ENCODE data around the gene BNC1.

- TF ChIP-seq EZH2phosphoT487 (IDR thresholded peaks at IDR 0.05; ENCODE audit: insufficient read depth, low read depth) (no peak), EZH2 (IDR thresholded peaks at IDR 0.05; ENCODE audit: insufficient read depth, poor library complexity, severe bottlenecking) (no peak)
Observed at GRCh38 chr15:83276661-83277060, 7.8 kb downstream of the BNC1 start.
